Measurements from ENCODE around the gene CCDC182. TPM values are rescaled to one million over a fixed set of nuclear protein-coding genes. Genes with fewer than 3 reads are reported as not detected.

Gene CCDC182
- total and polyA plus RNA-seq, 2 of the 13 experiments (the other 11 are each of a cell fraction or from before 2014, with no cell fraction given) = not detected

DNA sequence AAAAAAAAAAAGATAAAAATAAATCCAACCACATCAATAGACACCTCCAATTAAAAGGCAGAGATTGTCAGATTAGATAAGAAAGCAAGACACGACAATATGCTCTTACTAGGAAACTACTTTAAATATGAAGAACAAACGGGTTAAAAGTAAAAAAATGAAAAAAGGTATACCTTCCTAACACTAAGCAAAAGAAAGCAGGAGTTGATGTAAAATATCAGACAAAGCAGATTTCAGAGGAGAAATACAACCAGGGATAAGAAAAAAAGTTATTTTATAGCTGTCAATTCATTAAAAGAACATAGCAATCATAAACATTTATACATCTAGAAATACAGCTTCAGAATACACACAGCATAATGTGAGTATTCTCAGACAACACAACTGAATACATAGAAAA, 49.7 kb upstream of the CCDC182 start:
- Histone ChIP-seq H3K27me3 (ENCODE audit: control insufficient read depth in 1 of 2, insufficient read depth in 2 of 2, low read length in 2 of 2) (peaks cover 1 to 21% of the 10 kb centered on the region in 2 experiments; a peak in 3 of 5 replicates), H3K36me3 (replicated peaks in 1 of 2; ENCODE audit: control insufficient read depth in 1 of 2, insufficient read depth in 2 of 2, low read length in 2 of 2) (no peaks in the 10 kb centered on the region), H3K4me1 (ENCODE audit: insufficient read depth, low read length) (no peaks in the 10 kb centered on the region), H3K4me2 (ENCODE audit: low read depth, low read length) (no peak overlapping the region), H3K79me2 (ENCODE audit: insufficient read depth, low read length) (no peaks in the 10 kb centered on the region), H4K20me1 (ENCODE audit: insufficient read depth, low read length) (no peaks in the 10 kb centered on the region), H3K9me3 (ENCODE audit: low read length) (no peaks in the 10 kb centered on the region), H3K4me3 (replicated peaks in 1 of 3; ENCODE audit: insufficient read depth in 1 of 3, low read depth in 2 of 3, low read length in 3 of 3) (no peak overlapping the region), H3K9ac (ENCODE audit: insufficient read depth, low read depth, low read length) (no peak overlapping the region), H3K27ac (ENCODE audit: extremely low read length, insufficient read depth, low read length) (no peak overlapping the region), H2AFZ (ENCODE audit: low read length) (no peak overlapping the region)
- no peak for DNase-seq (ENCODE audit: low spot score)
- BruUV-seq (replicated peaks) = no TSS peak
- peak; percentile 37 for FAIRE-seq
- intact Hi-C loops (cut with micrococcal nuclease; ENCODE audit: unreplicated experiment) = no loop called here
- ATAC-seq = no peak
- in situ Hi-C loops (cut with HindIII; ENCODE audit: extremely low pct_ligation_motif_present, low pct_unique_long_range_greater_than_20kb) = no loop called here
- POLR2A ChIA-PET = no interaction called here
- CTCF ChIA-PET (ENCODE audit: low intra/inter-chr PET ratio, low total read pairs) = no interaction called here
- TF ChIP-seq GLMP (CRISPR knock-in tag; IDR thresholded peaks at IDR 0.05; ENCODE audit: borderline replicate concordance) (no peak), ZZZ3 (CRISPR knock-in tag; IDR thresholded peaks at IDR 0.05; ENCODE audit: borderline replicate concordance) (no peak), U2AF2 (IDR thresholded peaks at IDR 0.05; ENCODE audit: low read depth, low read length) (no peak), MAZ (IDR thresholded peaks at IDR 0.05; ENCODE audit: borderline replicate concordance, low read depth, low read length) (no peak), MAZ (CRISPR knock-in tag; IDR thresholded peaks at IDR 0.05; ENCODE audit: low read depth) (no peak), ZBTB37 (CRISPR knock-in tag; IDR thresholded peaks at IDR 0.05) (no peak), PAXIP1 (CRISPR knock-in tag; conservative IDR thresholded peaks at IDR 0.05) (no peak), CBX1 (IDR thresholded peaks at IDR 0.05; ENCODE audit: low read depth) (no peak), ZNF333 (CRISPR knock-in tag; IDR thresholded peaks at IDR 0.05; ENCODE audit: borderline replicate concordance) (no peak), ZNF343 (CRISPR knock-in tag; IDR thresholded peaks at IDR 0.05) (no peak), NCOR1 (IDR thresholded peaks at IDR 0.05; ENCODE audit: borderline replicate concordance, low read length) (no peak), CREBL2 (CRISPR knock-in tag; IDR thresholded peaks at IDR 0.05; ENCODE audit: borderline replicate concordance) (no peak), ZNF296 (CRISPR knock-in tag; conservative IDR thresholded peaks at IDR 0.05) (no peak)
- 11% methylated on average over 2 of the region's 2 CpGs for WGBS (ENCODE audit: low lambda C conversion rate)

Measured in HepG2 (cell line).